NOMO-1 treated with dmso at 0.1 percent for 144 hours (cell line): Measurements from ENCODE around the gene SELENOS.
A peak's percentile ranks its signal among the peaks of the same experiment; 100 is the strongest.
"Not testable (repeated sequence)": the region's sequence is repeated elsewhere in the genome, so short reads cannot be mapped to it uniquely, and the experiment has no call there.

ENCODE experiments used
- DNase-seq: peaks from one replicate; lab custom pipeline; 2025; ENCODE audit not compliant: unreplicated experiment; lab: John Stamatoyannopoulos, UW

SELENOS gene

GRCh38 chr15:101310161-101310480 lies 32.8 kb upstream of the SELENOS start:
- DNase-seq: no peak

GRCh38 chr15:101309436-101310160 lies 32.3 kb upstream of the SELENOS start:
- no peak for DNase-seq

- no peak for DNase-seq
Measured at GRCh38 chr15:101308604-101309435, 31.5 kb upstream of the SELENOS start.

GRCh38 chr15:101307897-101308603 lies 30.8 kb upstream of the SELENOS start:
- no peak for DNase-seq

- no peak for DNase-seq
Measured at GRCh38 chr15:101307048-101307896, 30.0 kb upstream of the SELENOS start.

- no peak for DNase-seq
Measured at GRCh38 chr15:101306341-101307047, 29.2 kb upstream of the SELENOS start.

- no peak for DNase-seq
Measured at GRCh38 chr15:101305820-101306255, 28.6 kb upstream of the SELENOS start.

- DNase-seq: no peak
Measured at GRCh38 chr15:101303408-101303807, 26.1 kb upstream of the SELENOS start.

- no peak for DNase-seq
Measured at GRCh38 chr15:101296418-101297405, 19.4 kb upstream of the SELENOS start.

- no peak for DNase-seq
Measured at GRCh38 chr15:101295607-101296161, 18.4 kb upstream of the SELENOS start.

- peak; percentile 91 for DNase-seq
Measured at GRCh38 chr15:101294731-101295606, 17.7 kb upstream of the SELENOS start, which contains the start of gene SNRPA1. SNRPA1 (minus strand) TSS chr15:101295248; CDS start chr15:101295178, 70 bp downstream.

GRCh38 chr15:101293122-101293521 lies 15.8 kb upstream of the SELENOS start:
- DNase-seq: no peak

GRCh38 chr15:101288905-101289513 lies 11.7 kb upstream of the SELENOS start:
- DNase-seq: peak; percentile 1

- DNase-seq: not testable (repeated sequence)
Measured at GRCh38 chr15:101287342-101287741, 10.1 kb upstream of the SELENOS start.

GRCh38 chr15:101286471-101287114 lies 9.3 kb upstream of the SELENOS start:
- DNase-seq: no peak

GRCh38 chr15:101283931-101284330 lies 6.6 kb upstream of the SELENOS start:
- DNase-seq: no peak

GRCh38 chr15:101280007-101280406 lies 2.7 kb upstream of the SELENOS start:
- no peak for DNase-seq
